ENCODE results near the gene CASZ1. TPM values are rescaled to one million over a fixed set of nuclear protein-coding genes. Genes with fewer than 3 reads are reported as not detected.

CASZ1 gene
- total RNA-seq, 1 experiment from 2014 or later: 11.7 TPM

DNA sequence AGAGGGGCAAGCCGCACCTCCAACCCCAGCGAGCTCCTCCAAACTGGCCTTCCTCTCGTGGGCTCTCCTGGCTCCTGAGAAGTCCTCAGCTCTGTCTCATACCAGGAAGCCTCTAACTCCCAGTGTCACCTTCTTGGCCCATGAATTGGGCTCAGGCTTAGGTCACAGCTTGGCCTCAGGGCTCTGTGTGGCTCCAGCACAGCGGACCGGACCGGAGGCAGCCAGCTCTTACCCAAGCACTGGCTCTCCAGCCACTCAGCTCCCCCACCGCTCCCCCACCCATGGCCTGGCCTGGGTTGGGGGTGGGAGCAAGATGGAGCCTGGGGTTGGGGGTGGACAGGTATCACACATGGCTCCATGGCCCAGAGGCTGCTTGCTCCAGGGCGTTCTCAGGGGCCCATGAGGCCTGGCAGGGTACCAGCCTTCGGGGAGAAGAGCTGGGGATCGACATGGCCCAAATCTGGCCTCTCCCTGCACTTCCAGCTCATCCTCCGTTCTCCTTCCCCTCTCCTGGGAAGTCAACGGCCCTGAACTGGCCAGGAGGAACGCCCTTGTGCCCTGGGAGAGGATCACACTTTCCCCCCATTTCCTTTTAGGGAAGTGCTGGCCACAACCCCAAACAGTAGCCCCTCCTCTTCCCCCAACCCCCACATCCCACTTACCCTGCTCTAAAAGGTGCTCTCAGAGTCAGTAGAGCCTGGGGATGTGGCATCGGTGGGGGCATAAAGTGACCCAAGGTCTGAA is 97.5 kb downstream of the CASZ1 start (continued):
- TF ChIP-seq, protein P1, sequence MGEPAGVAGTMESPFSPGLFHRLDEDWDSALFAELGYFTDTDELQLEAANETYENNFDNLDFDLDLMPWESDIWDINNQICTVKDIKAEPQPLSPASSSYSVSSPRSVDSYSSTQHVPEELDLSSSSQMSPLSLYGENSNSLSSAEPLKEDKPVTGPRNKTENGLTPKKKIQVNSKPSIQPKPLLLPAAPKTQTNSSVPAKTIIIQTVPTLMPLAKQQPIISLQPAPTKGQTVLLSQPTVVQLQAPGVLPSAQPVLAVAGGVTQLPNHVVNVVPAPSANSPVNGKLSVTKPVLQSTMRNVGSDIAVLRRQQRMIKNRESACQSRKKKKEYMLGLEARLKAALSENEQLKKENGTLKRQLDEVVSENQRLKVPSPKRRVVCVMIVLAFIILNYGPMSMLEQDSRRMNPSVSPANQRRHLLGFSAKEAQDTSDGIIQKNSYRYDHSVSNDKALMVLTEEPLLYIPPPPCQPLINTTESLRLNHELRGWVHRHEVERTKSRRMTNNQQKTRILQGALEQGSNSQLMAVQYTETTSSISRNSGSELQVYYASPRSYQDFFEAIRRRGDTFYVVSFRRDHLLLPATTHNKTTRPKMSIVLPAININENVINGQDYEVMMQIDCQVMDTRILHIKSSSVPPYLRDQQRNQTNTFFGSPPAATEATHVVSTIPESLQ (CRISPR knock-in tag; IDR thresholded peaks at IDR 0.05): no peak
- TF ChIP-seq, protein P2, sequence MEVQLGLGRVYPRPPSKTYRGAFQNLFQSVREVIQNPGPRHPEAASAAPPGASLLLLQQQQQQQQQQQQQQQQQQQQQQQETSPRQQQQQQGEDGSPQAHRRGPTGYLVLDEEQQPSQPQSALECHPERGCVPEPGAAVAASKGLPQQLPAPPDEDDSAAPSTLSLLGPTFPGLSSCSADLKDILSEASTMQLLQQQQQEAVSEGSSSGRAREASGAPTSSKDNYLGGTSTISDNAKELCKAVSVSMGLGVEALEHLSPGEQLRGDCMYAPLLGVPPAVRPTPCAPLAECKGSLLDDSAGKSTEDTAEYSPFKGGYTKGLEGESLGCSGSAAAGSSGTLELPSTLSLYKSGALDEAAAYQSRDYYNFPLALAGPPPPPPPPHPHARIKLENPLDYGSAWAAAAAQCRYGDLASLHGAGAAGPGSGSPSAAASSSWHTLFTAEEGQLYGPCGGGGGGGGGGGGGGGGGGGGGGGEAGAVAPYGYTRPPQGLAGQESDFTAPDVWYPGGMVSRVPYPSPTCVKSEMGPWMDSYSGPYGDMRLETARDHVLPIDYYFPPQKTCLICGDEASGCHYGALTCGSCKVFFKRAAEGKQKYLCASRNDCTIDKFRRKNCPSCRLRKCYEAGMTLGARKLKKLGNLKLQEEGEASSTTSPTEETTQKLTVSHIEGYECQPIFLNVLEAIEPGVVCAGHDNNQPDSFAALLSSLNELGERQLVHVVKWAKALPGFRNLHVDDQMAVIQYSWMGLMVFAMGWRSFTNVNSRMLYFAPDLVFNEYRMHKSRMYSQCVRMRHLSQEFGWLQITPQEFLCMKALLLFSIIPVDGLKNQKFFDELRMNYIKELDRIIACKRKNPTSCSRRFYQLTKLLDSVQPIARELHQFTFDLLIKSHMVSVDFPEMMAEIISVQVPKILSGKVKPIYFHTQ (CRISPR knock-in tag; IDR thresholded peaks at IDR 0.05): no peak
- TF ChIP-seq, protein P3, sequence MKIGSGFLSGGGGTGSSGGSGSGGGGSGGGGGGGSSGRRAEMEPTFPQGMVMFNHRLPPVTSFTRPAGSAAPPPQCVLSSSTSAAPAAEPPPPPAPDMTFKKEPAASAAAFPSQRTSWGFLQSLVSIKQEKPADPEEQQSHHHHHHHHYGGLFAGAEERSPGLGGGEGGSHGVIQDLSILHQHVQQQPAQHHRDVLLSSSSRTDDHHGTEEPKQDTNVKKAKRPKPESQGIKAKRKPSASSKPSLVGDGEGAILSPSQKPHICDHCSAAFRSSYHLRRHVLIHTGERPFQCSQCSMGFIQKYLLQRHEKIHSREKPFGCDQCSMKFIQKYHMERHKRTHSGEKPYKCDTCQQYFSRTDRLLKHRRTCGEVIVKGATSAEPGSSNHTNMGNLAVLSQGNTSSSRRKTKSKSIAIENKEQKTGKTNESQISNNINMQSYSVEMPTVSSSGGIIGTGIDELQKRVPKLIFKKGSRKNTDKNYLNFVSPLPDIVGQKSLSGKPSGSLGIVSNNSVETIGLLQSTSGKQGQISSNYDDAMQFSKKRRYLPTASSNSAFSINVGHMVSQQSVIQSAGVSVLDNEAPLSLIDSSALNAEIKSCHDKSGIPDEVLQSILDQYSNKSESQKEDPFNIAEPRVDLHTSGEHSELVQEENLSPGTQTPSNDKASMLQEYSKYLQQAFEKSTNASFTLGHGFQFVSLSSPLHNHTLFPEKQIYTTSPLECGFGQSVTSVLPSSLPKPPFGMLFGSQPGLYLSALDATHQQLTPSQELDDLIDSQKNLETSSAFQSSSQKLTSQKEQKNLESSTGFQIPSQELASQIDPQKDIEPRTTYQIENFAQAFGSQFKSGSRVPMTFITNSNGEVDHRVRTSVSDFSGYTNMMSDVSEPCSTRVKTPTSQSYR (CRISPR knock-in tag; IDR thresholded peaks at IDR 0.05): no peak
- TF ChIP-seq, protein P4, sequence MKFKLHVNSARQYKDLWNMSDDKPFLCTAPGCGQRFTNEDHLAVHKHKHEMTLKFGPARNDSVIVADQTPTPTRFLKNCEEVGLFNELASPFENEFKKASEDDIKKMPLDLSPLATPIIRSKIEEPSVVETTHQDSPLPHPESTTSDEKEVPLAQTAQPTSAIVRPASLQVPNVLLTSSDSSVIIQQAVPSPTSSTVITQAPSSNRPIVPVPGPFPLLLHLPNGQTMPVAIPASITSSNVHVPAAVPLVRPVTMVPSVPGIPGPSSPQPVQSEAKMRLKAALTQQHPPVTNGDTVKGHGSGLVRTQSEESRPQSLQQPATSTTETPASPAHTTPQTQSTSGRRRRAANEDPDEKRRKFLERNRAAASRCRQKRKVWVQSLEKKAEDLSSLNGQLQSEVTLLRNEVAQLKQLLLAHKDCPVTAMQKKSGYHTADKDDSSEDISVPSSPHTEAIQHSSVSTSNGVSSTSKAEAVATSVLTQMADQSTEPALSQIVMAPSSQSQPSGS (CRISPR knock-in tag; IDR thresholded peaks at IDR 0.05; ENCODE audit: borderline replicate concordance, low read depth): no peak

DNA sequence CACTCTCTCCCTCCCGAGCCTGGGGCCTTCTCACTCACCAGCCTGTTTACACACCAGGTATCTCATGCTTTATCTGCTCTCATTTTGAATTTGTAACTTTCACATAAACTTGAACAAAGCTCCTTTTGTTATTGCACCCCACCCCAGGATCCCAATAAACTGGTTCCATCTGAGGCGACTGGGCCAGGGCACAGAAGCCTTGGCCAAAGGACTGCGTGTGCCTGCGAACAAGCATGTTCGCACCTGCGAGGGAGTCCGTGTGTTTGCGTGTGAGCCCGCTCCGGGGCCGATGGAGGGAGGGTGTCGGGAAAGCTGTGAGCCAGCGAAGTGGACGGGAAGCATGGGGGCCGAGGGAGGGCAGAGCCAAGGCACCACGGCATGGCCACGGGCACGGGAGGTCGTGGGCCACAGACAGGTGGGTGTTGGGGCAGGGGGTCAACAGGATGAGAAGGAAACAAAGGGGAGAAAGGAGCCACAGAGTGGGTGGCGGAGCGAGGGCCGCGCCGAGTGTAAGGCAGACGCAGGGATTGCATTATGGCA is 98.8 kb downstream of the CASZ1 start:
- H3K9me3 Mint-ChIP-seq: no peaks in the 10 kb centered on the region

More for the DNA sequence above, 98.8 kb downstream of the CASZ1 start:
- no peak for TF ChIP-seq ZNF671 (CRISPR knock-in tag; IDR thresholded peaks at IDR 0.05)
- TF ChIP-seq ATF1 (CRISPR knock-in tag; IDR thresholded peaks at IDR 0.05): no peak
- TF ChIP-seq, protein P5, sequence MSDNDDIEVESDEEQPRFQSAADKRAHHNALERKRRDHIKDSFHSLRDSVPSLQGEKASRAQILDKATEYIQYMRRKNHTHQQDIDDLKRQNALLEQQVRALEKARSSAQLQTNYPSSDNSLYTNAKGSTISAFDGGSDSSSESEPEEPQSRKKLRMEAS (CRISPR knock-in tag; IDR thresholded peaks at IDR 0.05): no peak
- TF ChIP-seq, protein P6, sequence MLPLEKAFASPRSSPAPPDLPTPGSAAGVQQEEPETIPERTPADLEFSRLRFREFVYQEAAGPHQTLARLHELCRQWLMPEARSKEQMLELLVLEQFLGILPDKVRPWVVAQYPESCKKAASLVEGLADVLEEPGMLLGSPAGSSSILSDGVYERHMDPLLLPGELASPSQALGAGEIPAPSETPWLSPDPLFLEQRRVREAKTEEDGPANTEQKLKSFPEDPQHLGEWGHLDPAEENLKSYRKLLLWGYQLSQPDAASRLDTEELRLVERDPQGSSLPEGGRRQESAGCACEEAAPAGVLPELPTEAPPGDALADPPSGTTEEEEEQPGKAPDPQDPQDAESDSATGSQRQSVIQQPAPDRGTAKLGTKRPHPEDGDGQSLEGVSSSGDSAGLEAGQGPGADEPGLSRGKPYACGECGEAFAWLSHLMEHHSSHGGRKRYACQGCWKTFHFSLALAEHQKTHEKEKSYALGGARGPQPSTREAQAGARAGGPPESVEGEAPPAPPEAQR (CRISPR knock-in tag; IDR thresholded peaks at IDR 0.05): no peak
- TF ChIP-seq, protein P7, sequence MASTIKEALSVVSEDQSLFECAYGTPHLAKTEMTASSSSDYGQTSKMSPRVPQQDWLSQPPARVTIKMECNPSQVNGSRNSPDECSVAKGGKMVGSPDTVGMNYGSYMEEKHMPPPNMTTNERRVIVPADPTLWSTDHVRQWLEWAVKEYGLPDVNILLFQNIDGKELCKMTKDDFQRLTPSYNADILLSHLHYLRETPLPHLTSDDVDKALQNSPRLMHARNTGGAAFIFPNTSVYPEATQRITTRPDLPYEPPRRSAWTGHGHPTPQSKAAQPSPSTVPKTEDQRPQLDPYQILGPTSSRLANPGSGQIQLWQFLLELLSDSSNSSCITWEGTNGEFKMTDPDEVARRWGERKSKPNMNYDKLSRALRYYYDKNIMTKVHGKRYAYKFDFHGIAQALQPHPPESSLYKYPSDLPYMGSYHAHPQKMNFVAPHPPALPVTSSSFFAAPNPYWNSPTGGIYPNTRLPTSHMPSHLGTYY (CRISPR knock-in tag; IDR thresholded peaks at IDR 0.05): no peak
- TF ChIP-seq, protein P8, sequence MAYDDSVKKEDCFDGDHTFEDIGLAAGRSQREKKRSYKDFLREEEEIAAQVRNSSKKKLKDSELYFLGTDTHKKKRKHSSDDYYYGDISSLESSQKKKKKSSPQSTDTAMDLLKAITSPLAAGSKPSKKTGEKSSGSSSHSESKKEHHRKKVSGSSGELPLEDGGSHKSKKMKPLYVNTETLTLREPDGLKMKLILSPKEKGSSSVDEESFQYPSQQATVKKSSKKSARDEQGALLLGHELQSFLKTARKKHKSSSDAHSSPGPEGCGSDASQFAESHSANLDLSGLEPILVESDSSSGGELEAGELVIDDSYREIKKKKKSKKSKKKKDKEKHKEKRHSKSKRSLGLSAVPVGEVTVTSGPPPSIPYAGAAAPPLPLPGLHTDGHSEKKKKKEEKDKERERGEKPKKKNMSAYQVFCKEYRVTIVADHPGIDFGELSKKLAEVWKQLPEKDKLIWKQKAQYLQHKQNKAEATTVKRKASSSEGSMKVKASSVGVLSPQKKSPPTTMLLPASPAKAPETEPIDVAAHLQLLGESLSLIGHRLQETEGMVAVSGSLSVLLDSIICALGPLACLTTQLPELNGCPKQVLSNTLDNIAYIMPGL (CRISPR knock-in tag; IDR thresholded peaks at IDR 0.05): no peak
- TF ChIP-seq, protein P9, sequence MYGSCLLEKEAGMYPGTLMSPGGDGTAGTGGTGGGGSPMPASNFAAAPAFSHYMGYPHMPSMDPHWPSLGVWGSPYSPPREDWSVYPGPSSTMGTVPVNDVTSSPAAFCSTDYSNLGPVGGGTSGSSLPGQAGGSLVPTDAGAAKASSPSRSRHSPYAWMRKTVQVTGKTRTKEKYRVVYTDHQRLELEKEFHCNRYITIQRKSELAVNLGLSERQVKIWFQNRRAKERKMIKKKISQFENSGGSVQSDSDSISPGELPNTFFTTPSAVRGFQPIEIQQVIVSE (CRISPR knock-in tag; IDR thresholded peaks at IDR 0.05; ENCODE audit: borderline replicate concordance): no peak
- no peak for TF ChIP-seq ZNF416 (CRISPR knock-in tag; IDR thresholded peaks at IDR 0.05)
- Mint-ChIP-seq H3K4me3 (no peak overlapping the region), H3K27me3 (ENCODE audit: low read depth) (peaks cover 27% of the 10 kb centered on the region), H3K36me3 (no peaks in the 10 kb centered on the region), H3K4me1 (peaks cover 22% of the 10 kb centered on the region), H3K27ac (peak overlapping the region; percentile 66; the same call in 1 of the 2 replicates)
- DNase-seq (ENCODE audit: low spot score): no peak
- no peak for ATAC-seq
- ChIA-PET CTCF (interaction anchor here (1.2 kb wide), 1 partner anchor 169 kb away, joined by 3 read pairs; no protein-coding TSS in a partner anchor), POLR2A (no interaction called here)

All from WTC11 (cell line).